Ureter (tissue), 1 donor: ENCODE data around the gene OR2A5. TPM values are rescaled to one million over a fixed set of nuclear protein-coding genes. Genes with fewer than 3 reads are reported as not detected.

Source experiments
- total RNA-seq: library from RNA; stranded (reverse); gene quantifications from one replicate; pipeline ENCODE4 v1.2.4, GENCODE V29; 2023
- donor health status: DM: yes; HTN: yes; CAD: no.

The OR2A5 gene
- total RNA-seq, 1 donor from 2014 or later: not detected

Other genes starting within 250 kb of the OR2A5 start
- 40.6 TPM for gene TCAF1, start 146.8 kb upstream of the OR2A5 start, total RNA-seq
- gene OR2F2, start 113.7 kb upstream of the OR2A5 start, total RNA-seq: not detected
- not detected for gene OR2F1, start 94.1 kb upstream of the OR2A5 start, total RNA-seq
- not detected for gene OR6B1, start 48.6 kb upstream of the OR2A5 start, total RNA-seq
- gene OR2A25, start 20.9 kb downstream of the OR2A5 start, total RNA-seq: not detected
- not detected for gene OR2A12, start 37.3 kb downstream of the OR2A5 start, total RNA-seq
- not detected for gene OR2A2, start 60.6 kb downstream of the OR2A5 start, total RNA-seq
- gene OR2A14, start 74.2 kb downstream of the OR2A5 start, total RNA-seq: not detected
- 4.0 TPM for gene CTAGE4, start 134.5 kb downstream of the OR2A5 start, total RNA-seq
- gene ARHGEF35, start 146.9 kb downstream of the OR2A5 start, total RNA-seq: 9.7 TPM
- 0.08 TPM for gene OR2A42, start 190.7 kb downstream of the OR2A5 start, total RNA-seq
- 10.8 TPM for gene OR2A7, start 215.8 kb downstream of the OR2A5 start, total RNA-seq
- 3.2 TPM for gene CTAGE8, start 220.3 kb downstream of the OR2A5 start, total RNA-seq